HG03575 (cell line): ENCODE results near the gene STIL.
"Not testable (repeated sequence)": the region's sequence is repeated elsewhere in the genome, so short reads cannot be mapped to it uniquely, and the experiment has no call there.

Source experiments
- ATAC-seq: cut with Tn5 transposase; IDR thresholded peaks from one replicate; pipeline ENCODE4 v1.9.1; 2021; ENCODE audit not compliant: unreplicated experiment, insufficient number of reproducible peaks, low FRiP score; ENCODE audit errors: extremely low read depth

The STIL gene

DNA sequence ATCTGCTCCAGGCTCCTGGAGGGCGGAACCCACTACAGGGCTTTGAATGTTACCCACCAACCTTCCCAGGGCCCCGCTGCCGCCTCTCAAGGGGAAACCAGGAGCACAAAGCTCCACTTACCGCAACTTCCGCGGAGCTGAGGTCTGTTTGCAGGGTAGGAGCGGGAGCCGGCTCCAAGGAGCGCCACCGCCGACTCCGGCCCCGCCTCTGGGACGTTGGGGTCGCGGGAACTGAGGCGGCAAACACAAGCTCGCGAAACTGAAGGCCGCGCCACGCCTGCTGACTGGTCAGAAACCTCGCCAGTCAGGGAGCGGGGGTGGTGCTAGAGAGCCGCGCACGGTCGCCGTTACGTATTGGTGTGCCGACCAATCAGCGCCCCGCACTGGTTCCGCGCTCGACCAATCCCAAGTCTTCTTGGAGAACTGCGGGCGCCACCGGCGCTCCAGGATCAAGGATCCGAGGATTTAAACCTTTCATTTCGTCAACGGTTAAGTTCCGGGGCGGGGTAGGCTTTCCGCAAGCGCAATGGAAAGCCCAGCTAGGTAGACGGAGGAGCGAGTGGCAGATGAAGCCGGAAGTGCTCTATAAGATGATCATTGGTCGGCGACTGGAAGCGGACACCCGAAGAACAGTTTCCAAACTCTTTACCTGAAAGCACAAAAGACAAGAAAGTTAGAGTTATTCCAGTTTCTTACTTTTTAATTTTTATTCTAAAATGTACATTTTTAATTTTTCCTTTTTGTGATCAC is at the start of gene STIL:
Gene STIL (minus strand): TSS at position 233 of the 750 bp plus-strand sequence. CDS start 3,828 bp downstream, outside the sequence.
- peak; percentile 88 for ATAC-seq

DNA sequence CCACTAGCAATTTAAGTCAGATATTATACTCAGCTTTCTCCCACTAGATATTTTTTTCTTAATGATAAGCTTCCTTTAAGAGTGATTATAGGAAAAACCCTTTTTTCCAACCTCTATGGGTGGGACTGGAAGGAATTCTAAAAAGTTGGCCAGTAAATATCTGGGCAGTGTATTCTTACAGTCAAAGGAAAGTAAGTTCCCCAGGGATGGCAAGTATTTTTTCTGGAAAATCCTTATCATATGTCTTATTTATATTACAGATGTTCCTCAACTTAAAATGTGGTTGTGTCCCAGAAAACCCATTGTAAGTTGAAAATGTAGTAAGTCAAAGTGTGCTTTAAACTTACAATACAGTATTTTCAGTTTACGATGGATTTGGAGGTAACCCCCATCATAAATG is 48.9 kb upstream of the STIL start:
- no peak for ATAC-seq

DNA sequence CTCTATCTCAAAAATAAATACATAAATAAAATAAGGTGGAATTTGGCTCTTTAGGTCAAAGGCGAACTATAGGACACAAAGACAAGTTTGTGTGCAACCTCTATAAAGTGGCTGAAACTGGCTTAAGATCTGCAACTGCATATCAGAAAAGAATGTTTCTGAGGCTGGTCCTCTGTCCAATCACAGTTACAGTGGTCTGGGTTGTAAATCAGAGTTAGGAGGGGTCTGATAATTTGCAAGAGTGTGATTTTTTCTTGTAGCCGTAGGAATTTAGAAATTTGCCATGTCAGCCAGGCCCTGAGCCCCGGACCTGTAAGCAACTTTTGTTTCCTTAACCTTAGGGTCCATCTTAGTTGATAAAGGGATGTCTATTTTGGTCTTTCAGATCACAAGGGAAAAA is 47.4 kb upstream of the STIL start:
- ATAC-seq: no peak

DNA sequence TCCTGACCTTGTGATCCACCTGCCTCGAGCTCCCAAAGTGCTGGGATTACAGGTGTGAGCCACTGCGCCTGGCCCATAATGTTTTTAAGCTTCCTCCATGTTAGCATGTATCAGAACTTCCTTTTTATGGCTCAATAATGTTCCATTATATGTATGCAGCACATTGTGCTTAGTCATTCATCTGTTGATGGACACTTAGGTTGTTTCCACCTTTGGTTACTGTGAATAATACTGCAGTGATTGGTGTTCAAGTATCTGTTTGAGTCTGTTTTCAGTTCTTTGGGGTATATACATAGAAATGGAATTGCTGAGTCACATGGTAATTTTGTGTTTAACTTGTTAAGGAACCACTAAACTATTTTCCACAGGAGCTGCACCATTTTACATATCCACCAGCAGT is 37.4 kb upstream of the STIL start:
- ATAC-seq: peak; percentile 62

DNA sequence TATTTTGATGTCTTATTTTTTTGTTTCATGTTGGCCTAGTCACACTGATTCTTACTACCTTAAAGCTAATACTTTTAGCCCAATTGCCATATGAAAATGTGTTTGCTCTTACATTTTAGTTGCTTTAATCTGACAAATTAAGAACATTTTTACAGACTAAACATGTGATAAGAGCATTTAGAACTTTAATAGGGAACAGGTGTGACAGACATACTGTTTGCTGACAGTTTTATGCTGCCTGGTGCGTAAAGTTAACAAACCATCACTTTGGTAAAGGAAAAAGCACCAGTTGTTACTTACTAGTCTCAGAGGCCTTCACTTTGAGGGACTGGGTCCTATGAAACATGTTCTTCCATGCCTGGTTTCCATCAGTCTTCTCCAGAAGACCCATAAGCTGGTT is 34.3 kb upstream of the STIL start:
- no peak for ATAC-seq

DNA sequence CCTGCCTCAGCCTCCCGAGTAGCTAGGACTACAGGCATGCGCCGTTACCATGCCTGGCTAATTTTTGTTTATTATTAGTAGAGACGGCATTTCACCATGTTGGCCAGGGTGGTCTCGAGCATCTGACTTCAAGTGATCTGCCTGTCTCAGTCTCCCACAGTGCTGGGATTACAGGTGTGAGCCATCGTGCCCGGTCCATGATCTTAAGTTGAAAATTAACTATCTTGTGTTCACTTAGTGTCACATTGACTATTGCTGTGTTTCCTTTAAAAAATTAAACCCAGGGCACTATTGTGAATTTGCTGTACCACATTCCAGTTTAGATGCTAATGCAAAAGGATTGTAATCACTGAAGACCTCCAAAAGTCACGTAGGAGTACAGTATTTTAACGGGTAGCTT is 33.8 kb upstream of the STIL start:
- no peak for ATAC-seq

DNA sequence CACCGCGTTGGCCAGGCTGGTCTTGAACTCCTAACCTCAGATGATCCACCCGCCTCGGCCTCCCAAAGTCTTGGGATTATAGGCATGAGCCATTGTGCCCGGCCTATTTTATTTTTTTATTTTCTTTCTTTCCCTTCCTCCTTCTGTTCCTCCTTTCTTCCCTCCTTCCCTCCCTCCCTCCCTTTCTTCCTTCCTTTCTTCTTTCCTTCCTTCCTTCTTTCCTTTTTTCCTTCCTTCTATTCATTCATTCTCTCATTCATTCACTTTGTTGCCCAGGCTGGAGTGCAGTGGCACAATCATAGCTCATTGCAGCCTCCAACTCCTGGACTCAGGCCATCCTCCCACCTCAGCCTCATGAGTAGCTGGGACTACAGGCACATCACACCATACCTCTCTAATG is 33.0 kb upstream of the STIL start:
- not testable (repeated sequence) for ATAC-seq

DNA sequence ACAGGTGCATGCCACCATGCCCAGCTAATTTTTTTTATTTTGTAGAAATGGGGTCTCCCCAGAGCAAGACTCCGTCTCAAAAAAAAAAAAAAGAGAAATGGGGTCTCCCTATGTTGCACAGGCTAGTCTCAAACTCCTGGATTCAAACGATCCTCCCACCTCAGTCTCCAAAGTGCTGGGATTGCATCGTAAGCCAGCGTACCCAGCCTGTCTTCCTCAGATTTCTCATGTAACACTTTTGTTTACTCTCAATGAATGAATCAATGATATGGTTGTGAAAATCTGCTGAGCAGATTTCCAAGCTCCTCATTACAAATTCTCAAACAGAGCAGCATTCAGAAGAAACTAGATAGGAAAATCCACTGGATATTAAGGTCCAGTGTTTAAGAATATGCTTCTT is 26.3 kb upstream of the STIL start:
- no peak for ATAC-seq

DNA sequence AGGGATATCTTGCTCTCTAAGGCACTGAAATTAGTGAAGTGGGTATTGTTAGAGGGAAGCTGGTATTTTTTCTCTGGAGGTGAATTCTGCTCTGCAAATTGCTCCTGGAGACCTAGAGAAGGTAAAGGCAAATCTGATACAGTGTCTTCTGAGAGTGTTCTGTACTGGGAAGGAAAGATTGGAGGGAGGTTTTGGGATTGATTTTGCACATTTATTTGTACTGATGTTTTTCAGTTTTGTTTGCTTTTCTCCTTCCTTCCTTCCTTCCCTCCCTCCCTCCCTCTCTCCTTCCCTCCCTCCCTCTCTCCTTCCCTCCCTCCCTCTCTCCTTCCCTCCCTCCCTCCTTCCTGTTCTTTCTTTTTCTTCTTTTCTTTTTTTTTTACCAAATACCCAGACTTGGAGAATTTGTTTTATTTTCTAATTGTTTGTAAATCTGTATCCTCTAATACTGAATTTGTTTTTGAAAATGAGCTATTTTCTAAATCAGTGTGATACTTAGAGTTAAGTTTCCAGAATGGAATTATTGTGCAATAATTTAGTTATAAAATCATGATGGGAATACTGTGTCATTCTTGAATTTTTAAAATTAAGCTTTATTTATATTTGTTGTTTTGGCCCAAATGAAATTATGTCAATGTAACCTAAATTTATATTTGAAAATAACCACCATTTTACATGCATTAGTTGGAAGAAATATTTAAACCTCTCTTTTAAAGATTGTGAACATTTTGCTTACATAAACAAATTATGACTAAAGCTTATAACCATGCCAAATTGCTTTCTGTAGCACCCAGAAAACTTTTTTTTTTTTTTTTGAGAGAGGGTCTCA is 24.5 kb upstream of the STIL start:
- no peak for ATAC-seq

DNA sequence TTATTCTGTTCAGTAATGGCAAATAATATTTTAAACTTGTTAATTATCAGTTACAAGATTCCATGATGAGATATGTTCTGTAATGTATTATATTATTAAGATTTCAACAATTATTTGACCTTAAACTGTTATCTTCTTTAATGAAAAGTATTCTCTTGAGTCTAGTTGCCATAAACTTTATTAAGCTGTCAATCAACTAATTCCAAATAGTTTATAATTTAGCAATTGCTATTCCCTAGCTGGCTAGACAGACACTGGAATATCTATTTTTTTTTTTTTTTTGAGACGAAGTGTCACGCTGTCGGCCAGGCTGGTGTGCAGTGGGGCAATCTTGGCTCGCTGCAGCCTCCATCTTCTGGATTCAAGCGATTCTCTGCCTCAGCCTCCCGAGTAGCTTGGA is 23.4 kb upstream of the STIL start:
- ATAC-seq: no peak

DNA sequence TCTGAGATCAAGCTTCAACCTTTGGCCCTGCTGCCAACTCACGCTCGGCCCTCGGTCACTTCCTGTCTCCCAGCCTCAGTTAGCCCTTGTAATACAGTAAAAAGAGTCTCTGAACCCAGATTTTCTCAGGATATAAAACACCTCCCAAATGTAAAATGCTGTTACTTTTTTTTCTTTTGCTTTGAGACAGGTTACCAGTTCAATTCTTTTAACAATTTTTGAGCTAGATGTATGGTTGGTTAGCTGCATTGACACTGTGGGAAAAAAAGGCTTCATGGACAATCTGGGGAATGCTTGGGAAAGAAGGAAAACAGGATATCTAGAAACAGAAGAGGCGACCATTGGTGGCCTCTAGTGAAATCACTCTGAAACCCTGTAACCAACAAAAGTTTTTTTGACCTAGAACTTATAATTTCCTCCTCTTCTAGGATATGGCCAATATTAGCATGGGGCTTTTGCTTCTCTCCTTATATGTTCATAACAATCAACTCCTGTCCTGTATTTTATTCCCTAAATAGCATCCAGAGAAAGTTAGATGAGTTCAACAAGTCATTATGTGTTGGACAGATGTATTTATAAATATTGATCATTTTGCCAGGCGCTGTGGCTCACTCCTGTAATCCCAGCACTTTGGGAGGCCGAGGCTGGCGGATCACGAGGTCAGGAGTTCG is 21.0 kb upstream of the STIL start:
- no peak for ATAC-seq

DNA sequence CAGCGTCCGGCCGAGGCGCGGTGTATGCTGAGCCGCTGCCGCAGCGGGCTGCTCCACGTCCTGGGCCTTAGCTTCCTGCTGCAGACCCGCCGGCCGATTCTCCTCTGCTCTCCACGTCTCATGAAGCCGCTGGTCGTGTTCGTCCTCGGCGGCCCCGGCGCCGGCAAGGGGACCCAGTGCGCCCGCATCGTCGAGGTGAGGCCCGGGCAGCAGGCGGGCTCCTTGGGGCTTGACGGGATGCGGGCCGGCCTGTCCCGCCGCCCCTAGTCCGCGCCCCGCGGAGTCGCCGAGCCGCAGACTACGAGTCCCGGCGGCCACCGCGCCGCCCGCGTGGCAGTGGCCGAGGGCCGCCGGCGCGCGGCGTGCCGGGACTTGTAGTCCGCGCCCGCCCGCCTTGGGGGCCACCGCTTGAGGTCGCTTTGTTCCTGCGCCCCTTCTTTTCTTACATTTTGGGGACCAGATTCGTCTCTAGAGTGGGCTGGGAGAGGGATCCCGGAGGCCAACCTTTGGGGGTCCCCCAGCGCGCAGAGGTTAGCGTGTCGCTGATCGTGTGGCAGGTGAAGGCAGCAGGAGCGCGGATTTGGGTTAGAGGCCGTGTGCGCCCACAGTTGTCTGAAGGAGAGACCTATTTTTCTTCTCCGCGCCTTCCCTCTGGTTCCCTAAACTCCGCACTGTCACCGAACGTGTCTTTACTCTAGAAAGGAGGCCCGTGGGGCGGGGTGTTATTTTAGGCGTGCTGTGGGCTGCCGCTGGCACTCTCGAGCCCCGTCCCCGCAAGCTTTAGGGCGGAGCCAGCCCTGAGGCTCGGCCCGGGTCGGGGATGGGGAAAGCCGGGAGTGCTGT is 20.2 kb upstream of the STIL start:
- ATAC-seq: peak; percentile 23

DNA sequence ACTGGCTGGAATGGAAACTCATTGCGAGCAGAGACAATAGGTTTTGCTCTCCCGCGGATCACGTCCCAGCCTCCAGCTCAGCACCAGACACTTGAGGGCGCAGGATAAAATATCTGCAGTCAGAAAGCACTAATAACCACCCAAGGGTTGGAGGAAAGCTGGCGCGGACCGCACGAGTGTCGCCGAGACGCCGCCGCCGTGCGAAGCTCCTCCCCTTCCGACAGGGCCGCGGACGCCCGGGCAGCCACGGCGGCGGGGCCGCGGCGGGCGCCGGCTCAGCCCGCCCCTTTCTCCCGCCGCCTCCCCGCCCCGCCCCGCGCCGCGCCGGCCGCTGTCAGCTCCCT is 19.6 kb upstream of the STIL start, which contains the start of gene CMPK1:
Gene CMPK1 (plus strand): TSS at position 213 of the 344 bp plus-strand sequence. CDS start 156 bp downstream, outside the sequence.
- ATAC-seq: peak; percentile 40

DNA sequence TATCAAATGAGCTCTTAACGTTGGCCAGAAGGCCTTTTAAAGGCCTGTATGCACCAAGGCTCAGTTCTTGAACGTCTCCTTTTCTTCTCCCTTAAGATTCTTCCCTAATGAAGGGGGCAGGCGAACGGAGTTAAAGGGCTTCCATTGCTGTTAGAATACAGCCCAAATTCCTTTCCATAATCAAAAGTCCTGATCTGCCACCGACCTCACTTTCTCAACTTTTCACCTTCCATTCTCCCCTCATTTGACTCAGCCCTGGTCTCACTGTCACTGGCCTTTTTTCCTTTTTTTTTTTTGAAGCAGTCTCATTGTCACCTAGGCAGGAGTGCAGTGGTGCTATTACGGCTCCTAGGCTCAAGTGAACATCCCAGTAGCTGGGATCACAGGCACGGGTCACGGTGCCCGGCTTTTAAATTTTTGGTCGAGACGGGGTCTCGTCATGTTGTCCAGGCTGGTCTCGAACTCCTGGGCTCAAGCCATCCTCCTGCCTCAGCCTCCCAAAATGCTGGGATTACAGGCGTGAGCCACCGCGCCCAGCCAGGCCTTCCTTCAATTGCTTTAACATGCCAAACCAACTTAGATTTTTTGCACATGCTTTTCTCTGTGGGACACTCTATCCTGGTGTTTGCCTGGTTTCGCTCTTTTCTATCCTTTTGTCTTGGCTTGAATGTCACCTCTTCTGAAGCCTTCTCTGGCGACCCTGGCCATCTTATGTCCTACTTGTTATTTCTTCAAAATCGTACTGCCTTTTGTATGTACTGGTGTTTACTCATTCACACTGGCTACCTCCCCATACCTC is 19.0 kb upstream of the STIL start:
- no peak for ATAC-seq

DNA sequence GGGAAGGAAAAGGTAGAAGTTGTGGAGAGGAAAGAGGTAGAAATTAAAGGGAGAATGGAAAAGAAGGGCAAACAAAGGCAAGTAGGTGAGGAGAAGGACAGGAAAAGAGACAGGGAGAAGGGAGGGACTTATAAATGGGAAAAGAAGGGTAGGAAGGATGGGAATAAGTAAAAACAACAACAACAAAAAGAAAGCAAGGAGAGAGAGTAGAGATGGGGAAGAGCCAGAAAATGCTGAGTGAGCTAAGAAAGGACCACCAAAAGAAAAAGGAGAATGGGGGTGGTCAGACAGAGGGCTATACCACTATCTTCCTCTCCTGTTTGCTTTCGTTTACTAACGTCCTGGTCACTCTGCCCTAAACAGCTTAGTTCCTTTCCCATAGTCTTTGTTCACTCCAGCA is 17.9 kb upstream of the STIL start:
- ATAC-seq: no peak

DNA sequence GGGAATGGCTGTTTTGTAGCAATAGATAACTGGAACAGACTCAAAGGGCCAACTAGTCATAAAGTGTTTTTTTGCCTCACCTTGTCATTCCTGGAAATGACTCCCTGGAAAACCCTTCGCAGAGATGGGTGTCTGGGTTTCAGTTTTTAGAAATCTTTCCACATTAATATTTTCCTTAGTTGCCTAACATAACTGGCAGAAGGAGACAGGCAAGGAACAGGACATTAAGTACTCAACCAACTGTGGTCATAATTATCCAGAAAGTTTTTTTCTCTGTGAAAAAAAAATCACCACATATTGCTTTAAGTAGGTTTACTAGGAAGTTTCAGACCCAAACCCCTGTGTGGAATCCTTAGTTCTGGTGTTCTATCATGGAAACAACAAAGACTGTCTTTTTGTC is 16.3 kb upstream of the STIL start:
- ATAC-seq: no peak

DNA sequence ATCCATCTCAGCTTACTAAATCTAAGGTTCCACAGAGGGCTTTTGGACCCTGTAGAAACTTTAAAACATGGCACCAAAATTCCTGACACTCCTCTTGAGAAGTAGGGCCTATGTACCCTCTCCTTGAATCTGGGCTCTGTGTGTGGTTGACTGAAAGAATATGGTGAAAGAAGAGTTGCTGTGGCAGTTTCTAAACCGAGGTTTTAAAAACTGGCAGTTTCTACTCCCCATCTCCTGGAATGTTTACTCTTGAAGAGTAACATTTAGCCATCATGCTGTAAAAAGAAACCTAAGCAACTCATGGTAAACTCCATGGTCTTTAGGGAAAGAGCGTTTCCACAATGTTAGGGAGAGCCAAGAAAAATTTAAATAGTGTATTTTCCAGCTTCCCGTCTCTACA is 15.0 kb upstream of the STIL start:
- no peak for ATAC-seq

DNA sequence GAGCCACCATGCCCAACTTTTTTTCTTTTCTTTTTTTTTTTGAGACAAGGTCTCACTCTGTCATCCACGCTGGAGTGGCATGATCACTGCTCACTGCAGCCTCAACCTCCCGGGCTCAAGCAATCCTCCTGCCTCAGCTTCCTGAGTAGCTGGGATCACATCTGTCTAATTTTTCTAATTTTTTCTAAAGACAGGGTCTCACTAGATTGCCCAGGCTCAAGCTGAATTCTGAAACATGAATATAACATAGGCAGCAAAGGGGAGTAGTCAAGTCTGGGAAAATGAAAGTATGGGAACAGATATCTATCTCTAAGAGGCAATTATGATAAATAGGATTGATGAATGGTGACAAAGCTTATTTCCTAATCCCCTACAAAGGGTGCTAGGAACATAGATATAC is 12.3 kb upstream of the STIL start:
- ATAC-seq: no peak
